H1 (cell line): ENCODE data around the gene ENO2. TPM values are rescaled to one million over a fixed set of nuclear protein-coding genes. Genes with fewer than 3 reads are reported as not detected.
"Not testable (repeated sequence)": the region's sequence is repeated elsewhere in the genome, so short reads cannot be mapped to it uniquely, and the experiment has no call there.

Experiments
- CTCF ChIA-PET: fragments of 300-600 bp; sonication (Branson Sonifier 250); formaldehyde crosslinking; loops from one replicate; lab custom pipeline; 2021; ENCODE audit not compliant: partially characterized antibody; lab: Charles Lee
- POLR2A ChIA-PET: fragments of 300-600 bp; sonication (Branson Sonifier 250); formaldehyde crosslinking; loops from one replicate; lab custom pipeline; 2021; ENCODE audit warnings: inconsistent platforms; ENCODE audit not compliant: partially characterized antibody; lab: Charles Lee
- DNase-seq, 2 experiments: peaks; one replicate each; pipeline versions ENCODE4 v3.0.0 to v3.0.0-alpha.2; 2010 to 2022; ENCODE audit warnings: low spot score in 2 of 2, low read depth in 1 of 2, mixed read lengths in 1 of 2
- FAIRE-seq: peaks from 2 replicates; lab custom pipeline; 2011; peaks lifted over from hg19 to GRCh38; lab: Jason Lieb, UNC
- H2AFZ ChIP-seq: 2 replicates; pipeline ENCODE4 v1.8.1; 2012; ENCODE audit warnings: low read length, inconsistent platforms
- H2AK5ac ChIP-seq: 2 replicates; pipeline ENCODE4 v1.6.1; 2013; ENCODE audit warnings: low read depth, low read length
- H2BK120ac ChIP-seq: replicated peaks from 2 replicates; pipeline ENCODE3; 2013; ENCODE audit warnings: low read depth, low read length, inconsistent platforms
- H2BK12ac ChIP-seq: 2 replicates; pipeline ENCODE4 v1.6.1; 2013; ENCODE audit warnings: low read depth, low read length
- H2BK15ac ChIP-seq: 2 replicates; pipeline ENCODE4 v1.6.1; 2013; ENCODE audit warnings: low read length
- H2BK20ac ChIP-seq: 2 replicates; pipeline ENCODE4 v1.6.1; 2013; ENCODE audit warnings: low read length
- H2BK5ac ChIP-seq: 2 replicates; pipeline ENCODE4 v1.6.1; 2013; ENCODE audit warnings: low read depth, low read length
- H3K14ac ChIP-seq: 2 replicates; pipeline ENCODE4 v1.6.1; 2013; ENCODE audit warnings: inconsistent platforms; ENCODE audit not compliant: insufficient read length
- H3K18ac ChIP-seq: 2 replicates; pipeline ENCODE4 v1.6.1; 2013; ENCODE audit warnings: low read length; ENCODE audit errors: extremely low read depth
- H3K23ac ChIP-seq: 2 replicates; pipeline ENCODE4 v1.6.1; 2013; ENCODE audit warnings: inconsistent platforms; ENCODE audit not compliant: insufficient read length
- H3K23me2 ChIP-seq: 2 replicates; pipeline ENCODE4 v1.6.1; 2013; ENCODE audit warnings: low read depth, low read length
- H3K27ac ChIP-seq: 2 replicates; pipeline ENCODE4 v1.6.1; 2011; ENCODE audit warnings: low read depth, low read length, inconsistent platforms
- H3K27me3 ChIP-seq, 4 experiments: replicated peaks in 1 of 4; 1 replicate in 1 of 4; 2 replicates in 3 of 4; pipeline versions ENCODE4 v1.6.1 to v1.8.1; 2011 to 2013; ENCODE audit warnings: low read length in 3 of 4, mild to moderate bottlenecking in 3 of 4, inconsistent platforms in 2 of 4, mixed read lengths in 2 of 4, moderate library complexity in 1 of 4; ENCODE audit not compliant: control insufficient read depth in 3 of 4, insufficient read depth in 3 of 4; ENCODE audit errors: extremely low read depth in 1 of 4
- H3K36me3 ChIP-seq, 4 experiments: 2 replicates each; pipeline versions ENCODE4 v1.6.1 to v1.8.1; 2011 to 2013; ENCODE audit warnings: mild to moderate bottlenecking in 4 of 4, low read length in 3 of 4, moderate library complexity in 2 of 4, control low read depth in 1 of 4, inconsistent platforms in 1 of 4; ENCODE audit not compliant: insufficient read depth in 4 of 4, control insufficient read depth in 2 of 4
- H3K4ac ChIP-seq: replicated peaks from 2 replicates; pipeline ENCODE3; 2013; ENCODE audit warnings: low read length, low read depth, mixed read lengths, inconsistent platforms; ENCODE audit not compliant: insufficient read length
- H3K4me1 ChIP-seq, 4 experiments: replicated peaks in 1 of 4; 1 replicate in 1 of 4; 2 replicates in 3 of 4; pipeline versions ENCODE4 v1.6.1 to v1.8.1; 2011 to 2013; ENCODE audit warnings: low read length in 3 of 4, inconsistent platforms in 2 of 4, mixed read lengths in 1 of 4; ENCODE audit not compliant: insufficient read depth in 4 of 4, control insufficient read depth in 3 of 4
- H3K4me2 ChIP-seq, 2 experiments: 2 replicates each; pipeline versions ENCODE4 v1.6.1 to v1.8.1; 2011 to 2013; ENCODE audit warnings: low read depth in 2 of 2, low read length in 2 of 2, control low read depth in 1 of 2, inconsistent platforms in 1 of 2, mild to moderate bottlenecking in 1 of 2; ENCODE audit not compliant: insufficient read depth in 1 of 2
- H3K4me3 ChIP-seq, 4 experiments: fragments of 200-600, 300-600 bp in 1 of 4; sonication (generic), shearing (Covaris generic), sonication (Bioruptor Twin) in 1 of 4; 2 replicates each; pipeline versions ENCODE4 v1.5.1 to v1.8.1; 2011 to 2016; ENCODE audit warnings: low read length in 4 of 4, low read depth in 3 of 4, control low read depth in 2 of 4, inconsistent platforms in 2 of 4, mild to moderate bottlenecking in 2 of 4, mixed read lengths in 1 of 4, moderate library complexity in 1 of 4; ENCODE audit not compliant: insufficient read depth in 2 of 4; ENCODE audit errors: extremely low read depth in 1 of 4
- H3K56ac ChIP-seq: replicated peaks from 2 replicates; pipeline ENCODE3; 2013; ENCODE audit warnings: low read depth, mild to moderate bottlenecking, mixed read lengths, low read length, inconsistent platforms; ENCODE audit not compliant: insufficient read length
- H3K79me1 ChIP-seq: 2 replicates; pipeline ENCODE4 v1.6.1; 2013; ENCODE audit warnings: low read depth, low read length, control low read depth
- H3K79me2 ChIP-seq, 2 experiments: 2 replicates each; pipeline versions ENCODE4 v1.6.1 to v1.8.1; 2012 to 2013; ENCODE audit warnings: low read length in 2 of 2, mild to moderate bottlenecking in 2 of 2, inconsistent platforms in 1 of 2; ENCODE audit not compliant: insufficient read depth in 2 of 2, control insufficient read depth in 1 of 2
- H3K9ac ChIP-seq, 4 experiments: replicated peaks in 1 of 4; 1 replicate in 1 of 4; 2 replicates in 3 of 4; pipeline versions ENCODE4 v1.6.1 to v1.8.1; 2011 to 2013; ENCODE audit warnings: low read depth in 3 of 4, low read length in 3 of 4, control low read depth in 2 of 4, mild to moderate bottlenecking in 2 of 4, moderate library complexity in 2 of 4, inconsistent platforms in 1 of 4; ENCODE audit errors: extremely low read depth in 1 of 4
- H3K9me3 ChIP-seq, 2 experiments: 2 replicates each; pipeline versions ENCODE4 v1.6.1 to v1.8.1; 2012 to 2013; ENCODE audit warnings: mild to moderate bottlenecking in 2 of 2, moderate library complexity in 2 of 2, control low read depth in 1 of 2, inconsistent platforms in 1 of 2, low read depth in 1 of 2, low read length in 1 of 2, mixed read lengths in 1 of 2; ENCODE audit not compliant: insufficient read depth in 2 of 2
- H4K20me1 ChIP-seq, 2 experiments: replicated peaks in 1 of 2; 2 replicates each; pipeline versions ENCODE3 to v1.8.1; 2011 to 2013; ENCODE audit warnings: inconsistent platforms in 2 of 2, low read length in 2 of 2, mild to moderate bottlenecking in 1 of 2; ENCODE audit not compliant: insufficient read depth in 2 of 2, control insufficient read depth in 1 of 2
- H4K5ac ChIP-seq: 2 replicates; pipeline ENCODE4 v1.6.1; 2013; ENCODE audit warnings: low read length, low read depth, mixed read lengths, inconsistent platforms; ENCODE audit not compliant: insufficient read length
- H4K8ac ChIP-seq: 2 replicates; pipeline ENCODE4 v1.8.0; 2013; ENCODE audit warnings: mild to moderate bottlenecking, moderate library complexity, low read length, inconsistent platforms; ENCODE audit not compliant: insufficient read depth; ENCODE audit errors: extremely low read depth
- H4K91ac ChIP-seq: replicated peaks from 2 replicates; pipeline ENCODE3; 2013; ENCODE audit warnings: low read length, mixed read lengths, inconsistent platforms; ENCODE audit not compliant: insufficient read length
- WGBS, 2 experiments: shearing (Covaris generic) in 1 of 2; methylation state at CpG; one replicate each; pipeline versions ENCODE4 v1.1.6 to v1.1.7; 2013 to 2015; ENCODE audit warnings: low lambda C conversion rate in 2 of 2, mixed read lengths in 2 of 2, inconsistent platforms in 1 of 2, low coverage in 1 of 2, missing lambda C conversion rate in 1 of 2; ENCODE audit not compliant: insufficient replicate concordance in 2 of 2, insufficient coverage in 1 of 2, insufficient read length in 1 of 2; ENCODE audit errors: extremely low coverage in 1 of 2, missing lambda C conversion rate in 1 of 2; 5-methylcytosine and 5-hydroxymethylcytosine counted together
- polyA plus RNA-seq, 7 experiments: library from polyadenylated mRNA; depleted of rRNA in 3 of 7; stranded (reverse) in 5 of 7; unstranded in 2 of 7; fragments of >200 nt in 5 of 7; fragments of 200-250 nt in 2 of 7; gene quantifications; 1 replicate in 5 of 7; 2 replicates in 1 of 7; 4 replicates in 1 of 7; pipeline versions ENCODE4 v1.2.1 to v1.2.3, GENCODE V29; 2011 to 2013; ENCODE audit warnings: missing spikeins in 2 of 7, mixed read lengths in 2 of 7
- total RNA-seq: library from RNA; stranded (reverse); fragmentation: NEBNext Ultra II Directional; extraction: Animal tissue kit (Norgen Biotek cat#: 25700); gene quantifications from 2 replicates; pipeline ENCODE4 v1.2.1, GENCODE V29; 2021

The ENO2 gene
- total and polyA plus RNA-seq, 2 of the 8 experiments (the other 6 are each of a cell fraction or from before 2014, with no cell fraction given), result 92.4 to 102 TPM

- not testable (repeated sequence) for H3K23me2 ChIP-seq, H2BK15ac ChIP-seq, H3K9ac ChIP-seq, H3K23ac ChIP-seq, H3K36me3 ChIP-seq, H3K79me2 ChIP-seq, H2BK120ac ChIP-seq, DNase-seq, H3K14ac ChIP-seq, H4K91ac ChIP-seq, H3K4ac ChIP-seq, H3K79me1 ChIP-seq, H3K9me3 ChIP-seq, H2BK20ac ChIP-seq, H3K18ac ChIP-seq, H4K8ac ChIP-seq, H3K27me3 ChIP-seq, H3K4me1 ChIP-seq, H3K56ac ChIP-seq, H2AFZ ChIP-seq, FAIRE-seq, H4K20me1 ChIP-seq
- peak overlapping the region in 1 of 4 experiments; percentile 53; a peak in 2 of 8 replicates for H3K4me3 ChIP-seq
- H3K4me2 ChIP-seq, result peak overlapping the region; percentile 47 to 65; a peak in 2 of 4 replicates
- POLR2A ChIA-PET, result interaction anchor here (0.9 to 7.8 kb wide), 7 partner anchors 9 to 56 kb away, joined by 3 to 86 read pairs (median 6); partner anchors contain the start of genes ENO2, SPSB2 and TPI1
- peak overlapping the region; percentile 82; the same call in 1 of the 2 replicates for H2AK5ac ChIP-seq
- H2BK12ac ChIP-seq, result peak overlapping the region; percentile 10; the same call in 1 of the 2 replicates
- H4K5ac ChIP-seq, result peak overlapping the region; percentile 60
- H2BK5ac ChIP-seq, result peak overlapping the region; percentile 53; the same call in 1 of the 2 replicates
- CTCF ChIA-PET, result interaction anchor here (0.6 to 1.4 kb wide), 5 partner anchors 16 to 79 kb away, joined by 3 to 6 read pairs (median 4); no protein-coding TSS in a partner anchor
- peak overlapping the region; percentile 76; the same call in 1 of the 2 replicates for H3K27ac ChIP-seq
- 86% methylated on average over 21 of the region's 21 CpGs; no CpG with 5 or more reads in 1 of the 2 experiments for WGBS, 2 experiments
Observed at GRCh38 chr12:6889775-6890573, 24.4 kb upstream of the ENO2 start.
